ENCODE results near the gene ARHGEF18. TPM values are rescaled to one million over a fixed set of nuclear protein-coding genes. Genes with fewer than 3 reads are reported as not detected.

Gene ARHGEF18
- total RNA-seq, result 58.1 and 102 TPM in 2 replicates

GRCh38 chr19:7348587-7349230, at the start of gene ARHGEF18:
Gene ARHGEF18, plus strand, starts transcription at chr19:7348937. Its CDS starts 13,954 bp downstream, at chr19:7362891.

Other genes starting within 250 kb of the ARHGEF18 start
- gene INSR, start 54.5 kb upstream of the ARHGEF18 start, total RNA-seq, result 6.5 and 29.2 TPM in 2 replicates
- 1.6 and 3.1 TPM in 2 replicates for gene PEX11G, start 140.1 kb downstream of the ARHGEF18 start, total RNA-seq
- gene ZNF358, start 167.2 kb downstream of the ARHGEF18 start, total RNA-seq, result 3.1 and 23.8 TPM in 2 replicates
- 2.4 and 6.5 TPM in 2 replicates for gene MCOLN1, start 173.7 kb downstream of the ARHGEF18 start, total RNA-seq
- gene PNPLA6, start 186.8 kb downstream of the ARHGEF18 start, total RNA-seq, result 51.6 and 92.0 TPM in 2 replicates
- 4.4 and 11.6 TPM in 2 replicates for gene CAMSAP3, start 246.9 kb downstream of the ARHGEF18 start, total RNA-seq